D341Med (cell line): ENCODE data around the gene AASDH.

Experiments
- DNase-seq: peaks from one replicate; pipeline ENCODE4 v3.0.0; 2012; ENCODE audit warnings: low spot score

The AASDH gene

GRCh38 chr4:56387023-56388001 is at the start of gene AASDH:
TSS of gene AASDH (minus strand) at chr4:56387491. CDS start at chr4:56384299, 3,192 bp downstream.
- peak; percentile 94 for DNase-seq

- DNase-seq = peak; percentile 97
Measured at GRCh38 chr4:56435140-56435926, 48.0 kb upstream of the AASDH start, which contains the start of gene PPAT. TSS of gene PPAT (minus strand) at chr4:56435615. CDS start at chr4:56435477, 138 bp downstream.

GRCh38 chr4:56434599-56435139 is 47.4 kb upstream of the AASDH start:
- peak; percentile 69 for DNase-seq

GRCh38 chr4:56433280-56433679 is 46.0 kb upstream of the AASDH start:
- DNase-seq = no peak

- DNase-seq = no peak
Measured at GRCh38 chr4:56430203-56430602, 42.9 kb upstream of the AASDH start.

GRCh38 chr4:56427179-56427578 is 39.9 kb upstream of the AASDH start:
- DNase-seq = no peak

- DNase-seq = no peak
Measured at GRCh38 chr4:56426273-56426672, 39.0 kb upstream of the AASDH start.

- no peak for DNase-seq
Measured at GRCh38 chr4:56425518-56425917, 38.2 kb upstream of the AASDH start.

GRCh38 chr4:56424697-56425514 is 37.6 kb upstream of the AASDH start:
- DNase-seq = peak; percentile 33

GRCh38 chr4:56424176-56424575 is 36.9 kb upstream of the AASDH start:
- no peak for DNase-seq

- no peak for DNase-seq
Measured at GRCh38 chr4:56417396-56417795, 30.1 kb upstream of the AASDH start.

GRCh38 chr4:56416349-56416748 is 29.1 kb upstream of the AASDH start:
- DNase-seq = no peak

GRCh38 chr4:56414135-56414670 is 26.9 kb upstream of the AASDH start:
- no peak for DNase-seq

- DNase-seq = peak; percentile 69
Measured at GRCh38 chr4:56410247-56411062, 23.2 kb upstream of the AASDH start.

- DNase-seq = no peak
Measured at GRCh38 chr4:56409511-56410090, 22.3 kb upstream of the AASDH start.

- DNase-seq = no peak
Measured at GRCh38 chr4:56408978-56409377, 21.7 kb upstream of the AASDH start.

- DNase-seq = no peak
Measured at GRCh38 chr4:56406151-56406550, 18.9 kb upstream of the AASDH start.

GRCh38 chr4:56405016-56405415 is 17.7 kb upstream of the AASDH start:
- DNase-seq = no peak

GRCh38 chr4:56400560-56400959 is 13.3 kb upstream of the AASDH start:
- DNase-seq = no peak

- DNase-seq = no peak
Measured at GRCh38 chr4:56391270-56391669, 4.0 kb upstream of the AASDH start.
